NCI-H187 treated with DMSO at 0.1 percent for 48 hours (cell line): ENCODE results near the gene RSAD2.
"Not testable (repeated sequence)": the region's sequence is repeated elsewhere in the genome, so short reads cannot be mapped to it uniquely, and the experiment has no call there.

Source experiments
- DNase-seq: peaks from one replicate; lab custom pipeline; 2025; lab: John Stamatoyannopoulos, UW

The RSAD2 gene

DNA sequence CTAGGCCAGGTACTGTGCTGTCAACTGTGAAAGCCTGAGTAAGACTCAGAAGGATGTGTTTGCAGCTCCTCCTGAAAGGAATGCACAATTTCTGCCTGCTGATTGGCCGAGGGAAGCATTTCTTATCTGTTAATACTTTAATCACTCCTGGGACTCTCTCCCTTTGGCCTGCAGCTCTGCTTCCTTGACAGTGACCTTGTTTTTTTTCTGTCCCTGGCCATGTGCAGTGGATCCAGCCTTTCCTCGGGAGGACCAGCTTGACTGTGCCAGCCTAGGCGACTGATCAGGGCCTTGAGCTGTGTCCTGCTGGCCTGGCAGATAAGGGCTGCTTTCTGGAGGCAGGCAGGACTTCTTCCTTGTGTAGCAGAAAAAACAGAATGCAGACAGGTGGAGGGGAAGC, 49.6 kb downstream of the RSAD2 start:
- no peak for DNase-seq

DNA sequence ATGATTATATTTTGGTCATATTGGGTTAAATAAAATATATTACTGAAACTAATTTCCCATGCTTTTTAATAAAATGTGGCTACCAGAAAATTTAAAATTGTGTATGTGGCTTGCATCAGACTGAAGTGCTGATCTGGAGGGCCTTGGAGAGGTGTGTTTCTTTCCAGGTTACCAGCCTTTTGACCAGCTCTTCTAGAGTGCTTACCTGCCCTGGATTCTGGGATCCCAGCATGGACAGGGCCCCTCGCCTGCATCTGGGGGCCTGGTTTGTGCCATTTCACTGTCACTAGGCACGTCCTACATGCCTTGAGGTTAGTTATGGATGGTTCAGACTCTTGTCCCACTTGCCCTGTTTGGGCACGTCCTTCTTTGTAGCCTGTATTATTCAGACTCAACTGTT, 50.2 kb downstream of the RSAD2 start:
- DNase-seq: no peak

DNA sequence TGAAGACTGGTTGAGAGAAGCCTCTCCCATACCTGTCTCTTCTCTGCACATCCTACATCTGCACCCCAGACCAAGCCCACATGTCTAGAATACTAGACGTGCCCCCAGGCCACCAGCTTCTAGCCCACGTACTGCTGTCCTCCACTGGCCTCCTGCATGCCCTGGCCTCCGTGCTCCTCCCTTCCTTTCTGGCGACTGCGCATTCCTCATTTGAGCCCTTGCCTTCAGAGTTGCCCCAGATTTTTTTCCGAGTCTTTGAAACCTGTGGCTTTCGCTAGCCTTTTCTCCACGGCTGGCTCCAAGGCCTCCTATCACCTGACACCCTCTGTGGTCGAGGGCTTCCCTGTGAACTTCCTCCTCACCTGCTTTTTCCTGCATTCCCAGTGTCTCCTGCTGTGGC, 50.9 kb downstream of the RSAD2 start:
- DNase-seq: no peak

DNA sequence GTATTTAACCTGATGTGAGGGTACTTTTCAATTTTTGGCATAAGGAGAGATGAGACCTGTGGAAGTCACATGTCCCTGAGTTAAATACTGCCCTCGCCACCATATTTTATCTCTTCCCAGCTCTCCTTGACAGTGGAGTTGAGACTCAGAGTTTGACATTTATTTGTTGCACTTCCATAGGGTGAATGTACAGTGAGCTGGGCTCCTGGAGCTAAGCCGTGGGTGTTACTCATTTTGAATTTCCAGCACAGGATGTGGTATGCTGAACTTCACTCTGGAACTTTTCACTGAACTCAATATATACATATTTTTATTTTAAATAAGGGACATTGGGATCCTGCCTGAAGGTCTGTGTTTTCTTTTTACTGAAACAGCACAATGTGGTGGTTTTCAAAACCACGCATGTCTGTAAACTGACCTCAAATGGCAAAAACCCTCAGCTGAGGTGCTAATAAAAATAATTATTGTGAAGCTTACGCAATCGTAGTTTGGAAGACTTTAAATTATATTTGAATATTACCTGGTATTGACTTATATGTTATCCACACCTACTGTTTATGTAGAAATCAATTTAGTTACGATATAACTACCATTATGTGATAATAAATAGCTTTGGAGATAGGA, 51.7 kb downstream of the RSAD2 start:
- no peak for DNase-seq

DNA sequence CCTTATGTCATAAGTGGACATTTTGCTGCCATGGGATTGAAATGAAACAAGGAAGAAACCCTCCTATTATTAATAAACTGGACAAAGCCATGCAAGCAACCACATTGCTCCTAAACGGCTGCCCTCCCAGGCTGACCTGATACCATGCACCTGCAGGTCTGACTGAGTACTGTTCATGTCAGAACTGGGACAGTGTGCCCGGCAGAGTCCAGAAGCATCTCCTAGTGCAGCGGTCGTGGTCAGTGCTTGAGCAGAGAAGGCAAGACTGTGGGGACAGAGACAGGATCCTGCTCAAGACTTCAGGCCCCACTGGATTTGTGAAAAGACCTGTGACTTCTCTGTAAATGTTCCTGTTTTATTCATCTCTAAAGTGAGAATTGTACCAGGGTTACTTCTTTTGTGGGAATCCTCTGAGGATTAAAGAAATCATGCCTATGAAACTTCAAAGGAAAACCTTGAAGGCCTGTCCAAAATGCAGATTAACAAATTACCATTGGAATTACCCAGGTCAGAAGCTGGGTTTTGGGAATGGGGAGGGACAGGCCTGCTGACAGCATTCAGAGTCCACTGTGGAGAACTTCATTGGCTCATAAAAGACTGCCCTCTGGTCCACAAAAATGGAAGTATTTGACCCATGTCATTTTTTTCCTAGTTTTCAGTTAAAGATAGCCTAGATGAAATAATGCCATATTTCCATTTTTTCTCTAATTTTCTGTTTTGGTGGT, 53.5 kb downstream of the RSAD2 start:
- DNase-seq: no peak

DNA sequence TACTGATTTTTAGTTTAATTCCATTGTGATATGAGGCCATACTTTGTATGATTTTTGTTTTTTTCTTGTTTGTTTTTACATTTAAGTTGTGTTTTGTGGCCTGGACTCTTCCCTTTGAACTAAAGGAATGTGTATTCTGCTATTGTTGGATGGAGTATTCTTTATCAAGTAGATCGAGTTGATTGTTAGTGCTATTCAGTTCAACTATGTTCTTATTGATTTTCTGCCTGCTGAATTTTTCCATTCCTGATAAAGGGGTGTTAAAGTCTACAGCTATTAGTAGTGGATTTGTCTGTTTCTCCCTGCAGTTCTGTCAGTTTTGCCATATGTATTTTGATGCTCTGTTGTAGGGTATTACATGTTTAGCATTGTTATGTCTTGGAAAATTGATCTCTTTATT, 54.2 kb downstream of the RSAD2 start:
- no peak for DNase-seq

DNA sequence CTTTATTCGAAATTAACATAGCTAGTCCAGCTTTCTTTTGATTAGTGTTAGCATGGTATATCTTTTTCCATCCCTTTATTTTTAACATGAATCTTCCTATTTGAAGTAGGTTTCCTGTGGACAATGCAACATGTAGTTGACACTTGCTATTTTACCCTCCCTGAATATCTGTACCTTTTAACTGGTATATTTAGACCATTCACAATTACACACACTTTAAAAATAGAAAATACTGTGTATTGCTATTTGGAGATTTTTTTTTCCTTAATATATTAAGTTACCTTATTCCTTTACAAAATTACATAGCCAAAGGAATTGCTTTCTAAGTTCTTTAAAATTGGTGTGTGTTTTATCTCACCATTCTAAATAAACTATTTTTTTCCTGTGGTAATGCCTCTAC, 54.6 kb downstream of the RSAD2 start:
- no peak for DNase-seq

DNA sequence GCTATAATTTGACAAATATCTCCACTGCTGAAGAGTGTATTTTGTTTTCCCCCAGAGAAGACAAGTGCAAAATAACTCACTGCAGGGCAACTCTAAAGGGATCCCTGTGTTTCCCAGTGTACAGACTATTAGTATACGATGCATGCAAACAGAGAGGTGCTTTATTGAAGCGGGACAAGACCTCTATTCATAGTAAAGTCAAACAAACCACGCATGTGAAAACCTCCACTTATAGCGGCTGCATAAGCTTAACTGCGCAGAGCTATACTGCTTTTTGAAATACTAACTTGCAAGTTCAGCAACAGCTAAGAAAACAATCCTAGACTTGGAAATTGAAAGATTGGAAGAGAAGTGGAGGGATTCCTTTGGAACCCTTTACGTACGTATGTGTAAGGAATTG, 55.3 kb downstream of the RSAD2 start:
- DNase-seq: no peak

DNA sequence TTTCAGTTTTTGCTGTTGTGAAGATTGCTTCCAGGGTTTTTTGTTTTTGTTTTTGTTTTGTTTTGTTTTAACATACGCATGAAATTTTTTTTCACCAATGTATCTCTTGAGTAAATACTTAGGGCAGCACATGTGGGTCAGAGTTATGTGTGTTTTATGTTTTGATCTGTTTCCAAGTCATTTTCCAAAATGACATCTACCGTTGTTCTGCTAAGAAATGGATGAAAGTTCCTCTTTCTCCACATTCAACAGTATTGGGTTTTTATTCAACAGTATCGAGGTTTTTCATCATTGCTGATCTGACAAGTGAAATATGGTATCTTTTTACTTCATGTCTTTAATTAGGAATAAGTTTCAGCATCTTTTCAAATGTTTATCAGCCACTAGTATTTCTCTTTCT, 56.3 kb downstream of the RSAD2 start:
- DNase-seq: no peak

DNA sequence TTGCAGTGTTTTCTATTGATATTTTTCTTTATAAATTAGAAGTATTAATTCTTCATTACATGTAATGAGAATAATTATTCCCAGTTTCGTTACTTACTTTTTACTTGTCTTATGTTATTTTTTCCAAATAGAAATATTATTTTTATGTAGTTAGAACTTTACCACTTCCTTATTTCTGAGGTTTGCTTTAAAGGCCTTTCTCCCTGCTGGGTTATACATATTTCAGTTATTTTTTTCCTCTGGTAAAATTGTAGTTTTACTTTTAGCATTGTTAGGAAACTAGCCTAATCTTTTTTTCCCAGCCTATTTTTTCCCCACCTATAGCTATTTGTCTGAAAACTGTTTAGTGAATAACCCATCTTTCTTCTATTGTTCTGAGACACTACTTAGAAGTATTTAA, 56.8 kb downstream of the RSAD2 start:
- DNase-seq: no peak

DNA sequence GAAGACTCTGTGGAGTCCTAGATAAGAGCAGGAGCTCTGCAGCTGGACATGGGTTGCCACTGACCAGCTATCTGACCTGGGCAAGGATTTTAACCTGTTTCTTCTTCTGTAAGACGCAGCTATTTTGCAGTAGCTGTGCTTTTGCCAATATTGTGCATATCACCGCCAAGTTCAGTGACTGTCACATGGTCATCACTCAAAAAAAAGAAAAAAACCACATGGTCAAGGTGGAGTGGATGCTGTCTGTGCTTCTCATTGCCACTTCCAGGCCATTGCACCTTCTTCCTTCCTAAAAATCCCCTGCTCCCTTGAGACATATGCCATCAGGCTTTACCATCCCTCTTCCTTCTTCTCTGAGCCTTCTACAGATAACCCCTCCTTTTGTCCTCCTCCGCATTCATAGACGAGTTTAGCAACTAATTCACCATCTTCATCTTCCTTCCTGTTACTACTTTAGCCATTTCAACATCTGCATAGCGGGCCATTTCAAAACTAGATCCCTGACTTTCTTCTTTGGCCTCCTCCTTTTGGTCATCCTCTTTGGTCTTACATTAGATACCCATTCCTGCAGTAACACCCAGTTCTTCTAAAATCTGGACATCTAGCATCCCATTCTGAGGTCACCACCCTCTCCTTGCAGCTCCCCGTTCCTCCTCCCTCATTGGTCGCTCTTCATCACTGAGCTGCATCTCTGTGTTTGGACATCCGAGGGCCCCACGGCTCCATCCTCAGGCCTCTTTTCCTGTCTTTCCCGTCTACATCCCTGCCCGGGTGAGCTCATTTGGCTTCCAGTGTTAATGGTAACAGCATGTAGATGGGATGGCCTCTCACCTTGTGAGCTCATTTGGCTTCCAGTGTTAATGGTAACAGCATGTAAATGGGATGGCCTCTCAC, 57.4 kb downstream of the RSAD2 start:
- DNase-seq: no peak

DNA sequence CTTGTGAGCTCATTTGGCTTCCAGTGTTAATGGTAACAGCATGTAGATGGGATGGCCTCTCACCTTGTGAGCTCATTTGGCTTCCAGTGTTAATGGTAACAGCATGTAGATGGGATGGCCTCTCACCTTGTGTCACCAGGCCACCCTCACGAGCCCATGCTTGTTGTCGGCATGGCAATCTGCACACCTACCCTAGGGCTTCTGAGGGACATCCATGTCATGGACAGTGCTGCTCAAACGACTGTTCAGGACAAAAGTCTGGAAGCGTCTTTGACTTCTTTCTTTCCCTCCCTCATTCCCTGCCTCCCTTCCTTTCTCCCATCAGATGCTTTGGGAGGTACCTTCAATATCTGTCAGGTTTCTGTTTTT, 58.1 kb downstream of the RSAD2 start:
- not testable (repeated sequence) for DNase-seq

DNA sequence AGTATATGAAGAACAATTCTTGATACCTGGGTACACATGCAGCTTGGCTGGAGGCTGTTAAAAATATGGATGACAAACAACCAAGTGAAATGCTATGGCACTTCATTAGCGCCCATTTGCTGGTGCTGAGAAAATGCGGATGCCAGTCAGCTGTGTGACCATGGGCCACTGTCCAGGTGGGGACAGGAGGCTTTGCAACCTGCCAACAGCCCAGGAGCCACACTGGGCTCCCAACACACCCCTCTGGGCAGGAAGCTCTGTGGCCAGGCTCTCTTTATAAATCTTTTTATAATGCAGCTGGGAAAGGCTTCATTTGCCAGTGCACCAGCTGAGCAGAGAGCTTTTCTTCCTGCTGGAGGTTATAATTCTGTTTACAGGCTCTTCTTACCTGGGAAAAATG, 59.6 kb downstream of the RSAD2 start:
- no peak for DNase-seq

DNA sequence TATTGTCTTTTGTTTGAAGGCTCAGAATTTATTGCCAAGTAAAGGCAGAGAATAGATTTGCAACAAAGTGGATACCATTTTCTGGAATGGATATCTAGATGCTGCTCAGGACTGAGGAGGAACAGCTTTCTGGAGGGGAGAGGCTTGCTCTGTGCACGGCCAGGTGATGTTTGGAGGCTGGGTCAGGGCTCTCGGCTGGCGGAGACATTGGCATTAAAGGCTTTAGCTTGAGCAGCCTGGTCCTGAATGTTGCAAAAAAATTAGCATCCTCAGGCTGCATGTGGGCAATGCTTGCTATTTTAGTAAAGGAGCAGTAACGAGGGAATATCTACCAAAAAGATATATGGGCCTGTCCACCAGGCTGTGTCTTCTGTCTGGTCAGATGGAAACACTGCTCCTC, 60.0 kb downstream of the RSAD2 start:
- DNase-seq: no peak

DNA sequence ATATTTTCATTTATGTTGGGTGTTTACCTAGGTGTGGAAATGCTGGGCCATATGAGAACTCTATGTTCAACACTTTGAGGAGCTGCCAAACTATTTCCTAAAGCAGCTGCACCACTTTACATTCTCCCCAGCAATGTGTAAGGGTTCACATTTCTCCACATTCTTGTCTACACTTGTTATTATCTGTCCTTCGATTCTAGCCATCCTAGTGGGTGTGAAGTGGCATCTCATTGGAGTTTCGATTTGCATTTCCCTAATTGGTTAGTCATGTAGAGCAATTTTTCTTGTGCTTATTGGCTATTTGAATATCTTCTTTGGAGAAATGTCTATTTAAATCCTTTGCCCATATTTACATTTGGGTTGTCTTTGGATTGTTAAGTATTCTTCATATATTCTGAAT, 61.5 kb downstream of the RSAD2 start:
- DNase-seq: no peak

DNA sequence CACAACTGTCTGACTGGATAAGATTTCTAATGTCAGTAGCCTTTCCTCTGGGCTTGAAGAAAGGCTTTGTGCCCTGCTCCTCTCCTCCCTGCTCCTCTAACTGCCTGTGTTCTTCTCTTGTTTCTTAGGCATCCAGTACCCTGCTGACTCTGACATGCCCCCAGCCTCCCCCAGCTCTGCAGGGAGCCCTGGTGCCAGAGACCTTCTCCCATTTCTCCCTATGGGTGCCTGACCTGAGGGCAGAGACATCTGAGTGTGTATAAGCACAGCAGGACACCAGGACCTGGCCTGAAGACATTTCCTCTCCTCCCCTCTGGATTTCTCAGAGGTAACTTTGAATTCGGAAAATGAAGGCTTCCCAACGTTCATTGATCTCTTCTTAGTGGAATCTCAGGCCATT, 63.2 kb downstream of the RSAD2 start:
- DNase-seq: no peak

DNA sequence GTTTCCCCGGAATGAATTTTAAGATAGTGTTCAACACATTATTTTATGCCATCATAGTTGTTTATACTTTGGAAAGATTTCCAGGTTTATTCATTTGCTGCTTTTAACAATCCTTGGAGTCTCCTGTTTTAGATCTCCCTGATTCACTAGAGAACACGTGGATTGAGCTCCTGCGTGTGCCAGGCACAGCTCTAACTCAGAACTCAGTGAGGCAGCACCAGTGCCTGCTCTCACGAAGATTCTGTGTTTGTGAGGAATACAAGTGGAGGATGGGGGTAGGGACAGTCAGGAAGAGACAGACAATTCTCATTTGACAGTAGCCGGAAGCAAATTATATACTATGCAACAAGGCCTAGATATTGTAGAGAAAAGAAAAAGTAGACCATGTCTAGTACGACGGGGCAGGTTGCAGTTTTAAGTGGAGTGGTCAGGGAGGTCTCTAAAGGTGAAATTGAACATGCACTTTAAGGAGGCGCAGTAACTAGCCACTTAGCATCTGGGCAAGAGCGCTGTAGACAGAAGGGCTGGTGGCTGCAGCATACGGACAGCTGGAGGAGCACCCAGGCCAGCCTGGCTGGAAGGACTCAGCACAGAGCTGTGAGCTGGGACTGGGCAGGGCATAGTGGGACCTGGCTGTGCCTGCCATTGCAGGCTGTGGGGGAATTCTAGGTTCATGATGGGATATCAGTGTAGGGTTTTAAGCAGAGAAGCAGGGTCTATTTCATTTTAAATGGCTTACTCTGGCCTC, 63.9 kb downstream of the RSAD2 start:
- DNase-seq: no peak

DNA sequence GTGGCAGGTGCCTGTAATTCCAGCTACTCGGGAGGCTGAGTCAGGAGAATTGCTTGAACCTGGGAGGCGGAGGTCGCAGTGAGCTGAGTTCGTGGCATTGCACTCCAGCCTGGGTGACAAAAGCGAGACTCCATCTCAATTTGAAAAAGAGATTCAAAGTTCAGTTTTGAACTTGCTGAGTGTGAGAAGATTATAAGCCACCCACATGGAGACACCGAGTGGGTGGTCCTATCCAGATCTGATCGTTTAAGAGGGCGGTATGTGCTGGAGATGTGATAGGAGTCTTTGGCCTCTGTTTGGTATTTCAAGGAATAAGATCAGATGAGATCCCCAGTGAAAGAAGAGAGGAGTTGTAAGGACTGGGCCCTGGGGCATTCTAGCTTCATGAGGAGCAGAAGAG, 65.3 kb downstream of the RSAD2 start:
- DNase-seq: no peak

DNA sequence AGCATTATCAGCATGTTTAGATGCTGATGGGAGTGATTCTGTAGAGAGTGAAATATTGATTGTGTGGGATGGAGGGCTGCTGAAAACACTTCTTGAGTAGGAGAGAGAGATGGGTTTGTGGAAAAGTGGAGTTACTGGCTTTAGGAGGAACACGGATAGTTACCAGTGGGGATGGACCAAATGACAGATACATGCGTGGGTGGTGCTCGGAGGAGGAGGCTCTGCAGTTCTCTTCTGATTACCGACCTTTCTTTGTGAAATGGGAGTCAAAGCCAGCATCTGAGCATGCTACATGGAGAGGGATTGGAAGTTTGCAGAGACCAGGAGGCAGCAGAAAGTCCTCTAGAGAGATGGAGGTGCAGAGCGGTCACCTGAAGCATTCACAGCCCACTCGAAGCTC, 65.9 kb downstream of the RSAD2 start:
- DNase-seq: no peak

DNA sequence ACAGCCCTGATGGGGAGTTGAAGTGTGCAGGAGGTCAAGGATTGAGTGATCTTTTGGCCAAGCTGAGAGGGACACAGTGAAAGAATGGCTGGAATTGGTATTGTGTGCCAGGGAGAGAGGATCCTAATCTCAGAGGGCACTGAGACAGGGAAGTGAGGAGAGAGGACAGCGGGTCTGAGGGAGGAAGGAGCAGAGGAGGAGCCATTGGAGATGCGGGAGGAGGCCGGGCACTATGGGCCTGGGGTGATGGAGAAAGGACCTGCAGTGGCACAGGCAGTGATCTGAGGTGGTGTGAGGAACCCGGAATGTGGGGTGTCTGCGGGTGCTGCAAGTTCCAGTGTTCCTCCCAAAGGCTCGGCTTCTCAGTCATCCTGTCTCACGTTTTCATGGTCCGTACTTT, 66.4 kb downstream of the RSAD2 start:
- no peak for DNase-seq

DNA sequence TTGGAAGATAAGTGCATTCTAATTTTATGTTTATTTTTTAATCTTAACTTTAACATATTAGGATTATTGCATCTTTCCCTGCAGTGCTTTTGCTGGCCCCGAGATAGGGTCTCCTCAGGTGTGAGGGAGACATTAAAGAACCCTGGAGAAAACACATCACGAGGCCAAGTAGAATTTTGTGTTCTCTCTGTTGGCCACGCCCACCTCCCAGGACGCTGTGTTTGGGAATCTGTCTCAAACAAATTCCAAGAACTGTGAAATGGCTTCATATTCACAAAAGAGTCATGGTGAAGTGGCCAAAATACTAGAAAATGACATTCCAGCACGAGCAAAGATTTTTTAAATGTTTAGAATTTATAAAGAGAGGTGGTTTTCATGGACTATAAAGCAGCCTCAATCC, 67.0 kb downstream of the RSAD2 start:
- no peak for DNase-seq

DNA sequence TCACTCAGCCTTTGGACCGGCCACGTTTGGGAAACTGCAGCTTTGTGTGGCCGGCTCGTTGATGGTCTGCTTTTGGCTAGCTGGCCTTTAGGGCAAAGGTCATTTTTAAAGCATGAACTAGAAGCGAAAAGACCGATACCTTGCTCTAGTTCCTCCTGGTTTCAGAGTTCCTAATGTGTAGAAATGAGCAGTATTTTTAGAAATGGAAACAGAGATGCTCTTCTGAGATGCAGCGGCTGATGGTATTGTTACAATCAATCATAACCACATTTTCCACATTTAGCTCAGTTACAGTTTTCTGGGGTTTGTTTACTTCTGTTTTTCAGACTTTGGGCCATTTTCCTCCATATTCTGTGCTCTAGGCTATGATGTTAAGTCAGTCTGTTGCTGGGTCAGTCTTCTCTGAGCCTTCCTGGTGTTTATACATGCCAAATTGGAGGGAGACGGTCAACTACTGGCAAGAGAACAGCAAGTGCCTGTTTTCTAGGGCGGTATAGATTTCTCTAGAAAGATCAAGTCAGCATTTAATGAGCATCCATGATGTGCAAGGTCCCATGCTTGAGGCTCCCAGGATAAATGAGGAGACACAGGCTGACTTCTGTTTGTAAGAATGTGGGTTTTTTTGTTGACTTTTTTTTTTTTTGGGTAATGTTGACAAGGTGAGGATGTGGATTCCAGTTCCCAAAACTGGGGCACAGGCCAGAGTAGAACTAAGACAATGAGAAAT, 67.7 kb downstream of the RSAD2 start:
- DNase-seq: no peak
